ENCODE data around the gene BTG4.

DNA sequence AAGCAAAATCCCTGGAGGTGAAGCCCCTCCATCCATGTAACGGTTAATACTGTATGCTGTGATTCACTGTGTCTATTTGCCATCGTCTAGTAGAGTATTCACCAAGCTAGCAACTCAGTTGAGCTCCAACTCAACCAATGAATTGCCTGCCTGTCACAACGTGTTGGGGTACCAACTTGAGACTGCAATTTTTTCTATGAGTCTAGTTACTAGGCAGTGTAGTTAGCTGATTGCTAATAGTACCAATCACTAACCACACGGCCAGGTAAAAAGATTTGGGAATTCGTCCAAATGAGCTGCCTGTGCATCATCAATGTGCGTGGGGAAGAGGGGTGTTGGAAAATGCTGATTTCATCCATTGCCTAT is 1.0 kb upstream of the BTG4 start:
- TF ChIP-seq FOS (IDR thresholded peaks at IDR 0.05; ENCODE audit: extremely low read depth, insufficient read length) = no peak
- TF ChIP-seq KDM1A (IDR thresholded peaks at IDR 0.05) = no peak
- TF ChIP-seq, protein P1, sequence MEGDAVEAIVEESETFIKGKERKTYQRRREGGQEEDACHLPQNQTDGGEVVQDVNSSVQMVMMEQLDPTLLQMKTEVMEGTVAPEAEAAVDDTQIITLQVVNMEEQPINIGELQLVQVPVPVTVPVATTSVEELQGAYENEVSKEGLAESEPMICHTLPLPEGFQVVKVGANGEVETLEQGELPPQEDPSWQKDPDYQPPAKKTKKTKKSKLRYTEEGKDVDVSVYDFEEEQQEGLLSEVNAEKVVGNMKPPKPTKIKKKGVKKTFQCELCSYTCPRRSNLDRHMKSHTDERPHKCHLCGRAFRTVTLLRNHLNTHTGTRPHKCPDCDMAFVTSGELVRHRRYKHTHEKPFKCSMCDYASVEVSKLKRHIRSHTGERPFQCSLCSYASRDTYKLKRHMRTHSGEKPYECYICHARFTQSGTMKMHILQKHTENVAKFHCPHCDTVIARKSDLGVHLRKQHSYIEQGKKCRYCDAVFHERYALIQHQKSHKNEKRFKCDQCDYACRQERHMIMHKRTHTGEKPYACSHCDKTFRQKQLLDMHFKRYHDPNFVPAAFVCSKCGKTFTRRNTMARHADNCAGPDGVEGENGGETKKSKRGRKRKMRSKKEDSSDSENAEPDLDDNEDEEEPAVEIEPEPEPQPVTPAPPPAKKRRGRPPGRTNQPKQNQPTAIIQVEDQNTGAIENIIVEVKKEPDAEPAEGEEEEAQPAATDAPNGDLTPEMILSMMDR (IDR thresholded peaks at IDR 0.05 in 2 of 3, conservative IDR thresholded peaks at IDR 0.05 in 1 of 3; ENCODE audit: insufficient read depth in 2 of 3, low read depth in 1 of 3, low read length in 3 of 3) = no peak
- no peak for TF ChIP-seq GTF2F1 (IDR thresholded peaks at IDR 0.05; ENCODE audit: low read depth, low read length)
- no peak for TF ChIP-seq MTF1 (CRISPR knock-in tag; IDR thresholded peaks at IDR 0.05; ENCODE audit: borderline replicate concordance)
- TF ChIP-seq, protein P2, sequence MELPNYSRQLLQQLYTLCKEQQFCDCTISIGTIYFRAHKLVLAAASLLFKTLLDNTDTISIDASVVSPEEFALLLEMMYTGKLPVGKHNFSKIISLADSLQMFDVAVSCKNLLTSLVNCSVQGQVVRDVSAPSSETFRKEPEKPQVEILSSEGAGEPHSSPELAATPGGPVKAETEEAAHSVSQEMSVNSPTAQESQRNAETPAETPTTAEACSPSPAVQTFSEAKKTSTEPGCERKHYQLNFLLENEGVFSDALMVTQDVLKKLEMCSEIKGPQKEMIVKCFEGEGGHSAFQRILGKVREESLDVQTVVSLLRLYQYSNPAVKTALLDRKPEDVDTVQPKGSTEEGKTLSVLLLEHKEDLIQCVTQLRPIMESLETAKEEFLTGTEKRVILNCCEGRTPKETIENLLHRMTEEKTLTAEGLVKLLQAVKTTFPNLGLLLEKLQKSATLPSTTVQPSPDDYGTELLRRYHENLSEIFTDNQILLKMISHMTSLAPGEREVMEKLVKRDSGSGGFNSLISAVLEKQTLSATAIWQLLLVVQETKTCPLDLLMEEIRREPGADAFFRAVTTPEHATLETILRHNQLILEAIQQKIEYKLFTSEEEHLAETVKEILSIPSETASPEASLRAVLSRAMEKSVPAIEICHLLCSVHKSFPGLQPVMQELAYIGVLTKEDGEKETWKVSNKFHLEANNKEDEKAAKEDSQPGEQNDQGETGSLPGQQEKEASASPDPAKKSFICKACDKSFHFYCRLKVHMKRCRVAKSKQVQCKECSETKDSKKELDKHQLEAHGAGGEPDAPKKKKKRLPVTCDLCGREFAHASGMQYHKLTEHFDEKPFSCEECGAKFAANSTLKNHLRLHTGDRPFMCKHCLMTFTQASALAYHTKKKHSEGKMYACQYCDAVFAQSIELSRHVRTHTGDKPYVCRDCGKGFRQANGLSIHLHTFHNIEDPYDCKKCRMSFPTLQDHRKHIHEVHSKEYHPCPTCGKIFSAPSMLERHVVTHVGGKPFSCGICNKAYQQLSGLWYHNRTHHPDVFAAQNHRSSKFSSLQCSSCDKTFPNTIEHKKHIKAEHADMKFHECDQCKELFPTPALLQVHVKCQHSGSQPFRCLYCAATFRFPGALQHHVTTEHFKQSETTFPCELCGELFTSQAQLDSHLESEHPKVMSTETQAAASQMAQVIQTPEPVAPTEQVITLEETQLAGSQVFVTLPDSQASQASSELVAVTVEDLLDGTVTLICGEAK (IDR thresholded peaks at IDR 0.05) = no peak
- TF ChIP-seq, protein P2 (CRISPR knock-in tag; IDR thresholded peaks at IDR 0.05) = no peak
- no peak for TF ChIP-seq CEBPG (CRISPR knock-in tag; IDR thresholded peaks at IDR 0.05)
- TF ChIP-seq CEBPG (tag; conservative IDR thresholded peaks at IDR 0.05 in 1 of 2, IDR thresholded peaks at IDR 0.05 in 1 of 2) = no peak
- no peak for TF ChIP-seq MYC (IDR thresholded peaks at IDR 0.05; ENCODE audit: low read depth, low read length)
- no peak for TF ChIP-seq MYC (CRISPR knock-in tag; IDR thresholded peaks at IDR 0.05; ENCODE audit: borderline replicate concordance, low read depth)
- no peak for TF ChIP-seq SP1 (CRISPR knock-in tag; IDR thresholded peaks at IDR 0.05)
- no peak for TF ChIP-seq JUN (IDR thresholded peaks at IDR 0.05; ENCODE audit: borderline replicate concordance, low read depth, low read length)
- TF ChIP-seq JUN (CRISPR knock-in tag; IDR thresholded peaks at IDR 0.05; ENCODE audit: borderline replicate concordance) = no peak
- TF ChIP-seq, protein P3, sequence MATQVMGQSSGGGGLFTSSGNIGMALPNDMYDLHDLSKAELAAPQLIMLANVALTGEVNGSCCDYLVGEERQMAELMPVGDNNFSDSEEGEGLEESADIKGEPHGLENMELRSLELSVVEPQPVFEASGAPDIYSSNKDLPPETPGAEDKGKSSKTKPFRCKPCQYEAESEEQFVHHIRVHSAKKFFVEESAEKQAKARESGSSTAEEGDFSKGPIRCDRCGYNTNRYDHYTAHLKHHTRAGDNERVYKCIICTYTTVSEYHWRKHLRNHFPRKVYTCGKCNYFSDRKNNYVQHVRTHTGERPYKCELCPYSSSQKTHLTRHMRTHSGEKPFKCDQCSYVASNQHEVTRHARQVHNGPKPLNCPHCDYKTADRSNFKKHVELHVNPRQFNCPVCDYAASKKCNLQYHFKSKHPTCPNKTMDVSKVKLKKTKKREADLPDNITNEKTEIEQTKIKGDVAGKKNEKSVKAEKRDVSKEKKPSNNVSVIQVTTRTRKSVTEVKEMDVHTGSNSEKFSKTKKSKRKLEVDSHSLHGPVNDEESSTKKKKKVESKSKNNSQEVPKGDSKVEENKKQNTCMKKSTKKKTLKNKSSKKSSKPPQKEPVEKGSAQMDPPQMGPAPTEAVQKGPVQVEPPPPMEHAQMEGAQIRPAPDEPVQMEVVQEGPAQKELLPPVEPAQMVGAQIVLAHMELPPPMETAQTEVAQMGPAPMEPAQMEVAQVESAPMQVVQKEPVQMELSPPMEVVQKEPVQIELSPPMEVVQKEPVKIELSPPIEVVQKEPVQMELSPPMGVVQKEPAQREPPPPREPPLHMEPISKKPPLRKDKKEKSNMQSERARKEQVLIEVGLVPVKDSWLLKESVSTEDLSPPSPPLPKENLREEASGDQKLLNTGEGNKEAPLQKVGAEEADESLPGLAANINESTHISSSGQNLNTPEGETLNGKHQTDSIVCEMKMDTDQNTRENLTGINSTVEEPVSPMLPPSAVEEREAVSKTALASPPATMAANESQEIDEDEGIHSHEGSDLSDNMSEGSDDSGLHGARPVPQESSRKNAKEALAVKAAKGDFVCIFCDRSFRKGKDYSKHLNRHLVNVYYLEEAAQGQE (IDR thresholded peaks at IDR 0.05; ENCODE audit: borderline replicate concordance) = no peak
- TF ChIP-seq, protein P3 (CRISPR knock-in tag; IDR thresholded peaks at IDR 0.05; ENCODE audit: low read depth) = no peak
- no peak for TF ChIP-seq ZNF589 (CRISPR knock-in tag; IDR thresholded peaks at IDR 0.05; ENCODE audit: low read depth)
- no peak for TF ChIP-seq ZZZ3 (IDR thresholded peaks at IDR 0.05)
- no peak for TF ChIP-seq ZNF324 (CRISPR knock-in tag; IDR thresholded peaks at IDR 0.05)

Data from K562 (cell line).